ENCODE measurements around the gene TMEM151B. TPM values are rescaled to one million over a fixed set of nuclear protein-coding genes. Genes with fewer than 3 reads are reported as not detected.

Gene TMEM151B
- total and polyA plus RNA-seq, 2 of the 13 experiments (the other 11 are each of a cell fraction or from before 2014, with no cell fraction given) = not detected

- TF ChIP-seq ZNF512B (CRISPR knock-in tag; IDR thresholded peaks at IDR 0.05; ENCODE audit: borderline replicate concordance) (no peak), DPF2 (CRISPR knock-in tag; IDR thresholded peaks at IDR 0.05; ENCODE audit: borderline replicate concordance, low read depth) (no peak), ZNF564 (CRISPR knock-in tag; IDR thresholded peaks at IDR 0.05) (no peak), PBX2 (CRISPR knock-in tag; IDR thresholded peaks at IDR 0.05) (no peak), PHF20 (CRISPR knock-in tag; IDR thresholded peaks at IDR 0.05) (no peak), ELF1 (CRISPR knock-in tag; IDR thresholded peaks at IDR 0.05) (no peak), KLF9 (CRISPR knock-in tag; IDR thresholded peaks at IDR 0.05; ENCODE audit: low read depth) (no peak), ZNF207 (IDR thresholded peaks at IDR 0.05; ENCODE audit: borderline replicate concordance) (no peak), ZNF30 (CRISPR knock-in tag; IDR thresholded peaks at IDR 0.05) (no peak), MBD4 (IDR thresholded peaks at IDR 0.05; ENCODE audit: borderline replicate concordance, low read length) (peak; percentile 25; the same call in 1 of the 2 replicates), YY1 (IDR thresholded peaks at IDR 0.05; ENCODE audit: insufficient read depth, insufficient replicate concordance, low read depth, low read length) (no peak), ZNF44 (CRISPR knock-in tag; IDR thresholded peaks at IDR 0.05) (no peak), MTF1 (CRISPR knock-in tag; IDR thresholded peaks at IDR 0.05) (no peak), NPAS2 (CRISPR knock-in tag; IDR thresholded peaks at IDR 0.05; ENCODE audit: borderline replicate concordance) (no peak), MEF2D (CRISPR knock-in tag; IDR thresholded peaks at IDR 0.05) (no peak), FOXC1 (CRISPR knock-in tag; IDR thresholded peaks at IDR 0.05; ENCODE audit: borderline replicate concordance) (no peak), RELA (CRISPR knock-in tag; IDR thresholded peaks at IDR 0.05) (no peak), ZNF24 (IDR thresholded peaks at IDR 0.05) (no peak), E2F5 (CRISPR knock-in tag; conservative IDR thresholded peaks at IDR 0.05) (no peak), ZMAT5 (CRISPR knock-in tag; IDR thresholded peaks at IDR 0.05; ENCODE audit: borderline replicate concordance, low read depth) (no peak), NFYB (CRISPR knock-in tag; IDR thresholded peaks at IDR 0.05) (no peak; the same call in 1 of the 2 replicates), RBAK (CRISPR knock-in tag; IDR thresholded peaks at IDR 0.05) (no peak), ZFP36L2 (CRISPR knock-in tag; IDR thresholded peaks at IDR 0.05) (no peak), NR2C2 (CRISPR knock-in tag; IDR thresholded peaks at IDR 0.05; ENCODE audit: borderline replicate concordance) (no peak), XBP1 (CRISPR knock-in tag; IDR thresholded peaks at IDR 0.05) (no peak)
Measured at GRCh38 chr6:44254191-44255104, 15.8 kb upstream of the TMEM151B start (continued).

Data from HepG2 (cell line).